Osteoblast (primary cell): ENCODE measurements around the gene CFAP74. TPM values are rescaled to one million over a fixed set of nuclear protein-coding genes. Genes with fewer than 3 reads are reported as not detected.
A peak's percentile ranks its signal among the peaks of the same experiment; 100 is the strongest.

Source experiments
- DNase-seq: peaks from one replicate; pipeline ENCODE4 v3.0.0; 2011; ENCODE audit warnings: low spot score, mixed read lengths; ENCODE audit not compliant: insufficient read length; ENCODE audit errors: missing footprints
- H2AFZ ChIP-seq: 2 replicates; pipeline ENCODE4 v1.6.0; 2011; ENCODE audit warnings: mild to moderate bottlenecking, low read length
- H3K27ac ChIP-seq: 2 replicates; pipeline ENCODE4 v1.5.1; 2011; ENCODE audit warnings: mild to moderate bottlenecking, low read depth, low read length, moderate library complexity
- H3K27me3 ChIP-seq: 2 replicates; pipeline ENCODE4 v1.6.0; 2012; ENCODE audit warnings: mild to moderate bottlenecking, control low read depth, inconsistent platforms, low read length, moderate library complexity; ENCODE audit not compliant: insufficient read depth
- H3K36me3 ChIP-seq: 2 replicates; pipeline ENCODE4 v1.5.1; 2011; ENCODE audit warnings: mild to moderate bottlenecking, low read length, control low read depth, moderate library complexity; ENCODE audit not compliant: insufficient read depth
- H3K4me1 ChIP-seq: 2 replicates; pipeline ENCODE4 v1.5.1; 2011; ENCODE audit warnings: mild to moderate bottlenecking, low read length, control low read depth, moderate library complexity; ENCODE audit not compliant: insufficient read depth
- H3K4me2 ChIP-seq: 2 replicates; pipeline ENCODE4 v1.6.0; 2011; ENCODE audit warnings: mild to moderate bottlenecking, low read length; ENCODE audit not compliant: insufficient read depth
- H3K4me3 ChIP-seq: fragments of 200-600 bp; sonication (generic); 3 replicates; pipeline ENCODE4 v1.5.1; 2012; ENCODE audit warnings: mild to moderate bottlenecking, low read length, inconsistent platforms; ENCODE audit not compliant: insufficient read depth
- H3K79me2 ChIP-seq: 2 replicates; pipeline ENCODE4 v1.6.0; 2012; ENCODE audit warnings: mild to moderate bottlenecking, low read length, control low read depth, inconsistent platforms; ENCODE audit not compliant: insufficient read depth
- H3K9me3 ChIP-seq: 2 replicates; pipeline ENCODE4 v1.5.1; 2011; ENCODE audit warnings: low read depth, low read length, control low read depth
- H4K20me1 ChIP-seq: 2 replicates; pipeline ENCODE4 v1.6.0; 2012; ENCODE audit warnings: mild to moderate bottlenecking, low read length, control low read depth; ENCODE audit not compliant: insufficient read depth
- total RNA-seq: library from RNA; depleted of rRNA; stranded (reverse); fragments of >200 nt; gene quantifications from 2 replicates; pipeline ENCODE4 v1.2.3, GENCODE V29; 2012
- TF ChIP-seq, protein P1 (sequence below): IDR thresholded peaks from 2 replicates; pipeline ENCODE4 v1.5.1; 2011; ENCODE audit warnings: mild to moderate bottlenecking, low read depth, low read length, moderate library complexity; ENCODE audit errors: extremely low read depth

Gene CFAP74
- total RNA-seq, 1 donor: not detected

DNA sequence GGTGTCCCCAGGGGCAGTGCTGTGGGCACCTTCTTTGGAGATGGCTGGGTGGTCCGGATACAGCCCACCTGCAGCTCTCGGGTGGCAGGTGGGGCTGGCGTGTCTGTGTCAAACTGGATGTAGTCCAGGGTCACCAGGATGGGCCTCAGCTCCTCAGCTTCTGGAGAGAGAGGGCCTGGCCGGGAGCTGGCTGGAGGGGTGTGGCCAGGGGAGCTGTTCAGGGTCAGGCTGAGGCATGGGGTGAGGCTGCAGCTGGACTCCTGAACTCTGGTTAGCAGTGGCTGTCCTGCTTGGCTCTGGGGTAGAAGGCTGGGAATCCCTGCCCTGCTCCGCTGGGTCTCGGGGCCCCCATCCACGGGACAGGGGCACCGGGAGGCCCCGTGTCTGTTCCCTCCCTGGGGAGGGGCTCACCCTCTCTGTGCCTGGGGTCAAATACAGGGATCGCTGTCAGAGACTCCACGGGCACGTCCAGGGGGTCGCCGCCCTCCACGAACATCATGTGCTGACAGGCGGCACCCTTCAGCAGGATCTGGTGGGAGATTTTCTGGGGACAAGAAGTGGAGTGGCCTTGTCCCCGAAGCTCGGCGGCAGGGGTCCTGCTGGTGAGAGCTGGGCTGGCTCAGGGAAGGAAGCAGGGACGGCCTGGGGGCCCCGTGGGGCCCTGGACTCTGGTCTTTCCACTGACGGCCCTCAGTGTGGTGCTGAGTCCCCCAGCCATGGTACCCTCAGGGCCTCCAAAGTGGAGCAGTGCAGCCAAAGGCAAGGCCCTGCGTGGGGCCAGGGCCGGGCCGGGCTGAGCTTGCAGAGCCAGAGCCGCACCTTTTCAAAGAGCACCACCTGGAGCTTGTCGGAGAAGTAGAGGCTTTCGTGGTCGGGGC is 80.4 kb downstream of the CFAP74 start:
- Histone ChIP-seq H3K79me2 (no peaks in the 10 kb centered on the region), H3K36me3 (no peaks in the 10 kb centered on the region), H2AFZ (no peak overlapping the region), H3K4me2 (no peak overlapping the region), H4K20me1 (no peaks in the 10 kb centered on the region), H3K27me3 (peaks cover 3% of the 10 kb centered on the region), H3K27ac (no peak overlapping the region), H3K9me3 (no peaks in the 10 kb centered on the region), H3K4me1 (peaks cover 6% of the 10 kb centered on the region), H3K4me3 (no peak overlapping the region)
- TF ChIP-seq, protein P1, sequence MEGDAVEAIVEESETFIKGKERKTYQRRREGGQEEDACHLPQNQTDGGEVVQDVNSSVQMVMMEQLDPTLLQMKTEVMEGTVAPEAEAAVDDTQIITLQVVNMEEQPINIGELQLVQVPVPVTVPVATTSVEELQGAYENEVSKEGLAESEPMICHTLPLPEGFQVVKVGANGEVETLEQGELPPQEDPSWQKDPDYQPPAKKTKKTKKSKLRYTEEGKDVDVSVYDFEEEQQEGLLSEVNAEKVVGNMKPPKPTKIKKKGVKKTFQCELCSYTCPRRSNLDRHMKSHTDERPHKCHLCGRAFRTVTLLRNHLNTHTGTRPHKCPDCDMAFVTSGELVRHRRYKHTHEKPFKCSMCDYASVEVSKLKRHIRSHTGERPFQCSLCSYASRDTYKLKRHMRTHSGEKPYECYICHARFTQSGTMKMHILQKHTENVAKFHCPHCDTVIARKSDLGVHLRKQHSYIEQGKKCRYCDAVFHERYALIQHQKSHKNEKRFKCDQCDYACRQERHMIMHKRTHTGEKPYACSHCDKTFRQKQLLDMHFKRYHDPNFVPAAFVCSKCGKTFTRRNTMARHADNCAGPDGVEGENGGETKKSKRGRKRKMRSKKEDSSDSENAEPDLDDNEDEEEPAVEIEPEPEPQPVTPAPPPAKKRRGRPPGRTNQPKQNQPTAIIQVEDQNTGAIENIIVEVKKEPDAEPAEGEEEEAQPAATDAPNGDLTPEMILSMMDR: no peak
- DNase-seq: peak; percentile 92

DNA sequence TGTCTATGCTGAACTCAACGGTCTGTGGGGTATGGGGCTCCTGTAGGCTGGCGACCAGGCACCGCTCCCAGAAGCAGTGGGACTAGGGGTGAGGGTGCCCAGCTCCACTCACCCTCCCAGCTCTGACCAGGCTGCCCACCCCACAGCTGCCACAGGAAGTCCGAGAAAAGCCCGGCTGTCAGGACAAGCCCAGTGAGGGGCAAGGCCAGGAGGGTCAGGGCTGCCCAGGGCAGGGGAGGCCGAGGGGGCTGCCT is 81.0 kb downstream of the CFAP74 start:
- no peaks in the 10 kb centered on the region for H3K9me3 ChIP-seq
- no peak overlapping the region for H2AFZ ChIP-seq
- no peak for DNase-seq
- no peak overlapping the region for H3K4me2 ChIP-seq
- H3K4me1 ChIP-seq: peaks cover 6% of the 10 kb centered on the region
- H3K4me3 ChIP-seq: no peak overlapping the region
- no peaks in the 10 kb centered on the region for H4K20me1 ChIP-seq
- peaks cover 9% of the 10 kb centered on the region for H3K27me3 ChIP-seq
- no peaks in the 10 kb centered on the region for H3K36me3 ChIP-seq
- H3K27ac ChIP-seq: no peak overlapping the region
- TF ChIP-seq, protein P1: no peak
- H3K79me2 ChIP-seq: no peaks in the 10 kb centered on the region

DNA sequence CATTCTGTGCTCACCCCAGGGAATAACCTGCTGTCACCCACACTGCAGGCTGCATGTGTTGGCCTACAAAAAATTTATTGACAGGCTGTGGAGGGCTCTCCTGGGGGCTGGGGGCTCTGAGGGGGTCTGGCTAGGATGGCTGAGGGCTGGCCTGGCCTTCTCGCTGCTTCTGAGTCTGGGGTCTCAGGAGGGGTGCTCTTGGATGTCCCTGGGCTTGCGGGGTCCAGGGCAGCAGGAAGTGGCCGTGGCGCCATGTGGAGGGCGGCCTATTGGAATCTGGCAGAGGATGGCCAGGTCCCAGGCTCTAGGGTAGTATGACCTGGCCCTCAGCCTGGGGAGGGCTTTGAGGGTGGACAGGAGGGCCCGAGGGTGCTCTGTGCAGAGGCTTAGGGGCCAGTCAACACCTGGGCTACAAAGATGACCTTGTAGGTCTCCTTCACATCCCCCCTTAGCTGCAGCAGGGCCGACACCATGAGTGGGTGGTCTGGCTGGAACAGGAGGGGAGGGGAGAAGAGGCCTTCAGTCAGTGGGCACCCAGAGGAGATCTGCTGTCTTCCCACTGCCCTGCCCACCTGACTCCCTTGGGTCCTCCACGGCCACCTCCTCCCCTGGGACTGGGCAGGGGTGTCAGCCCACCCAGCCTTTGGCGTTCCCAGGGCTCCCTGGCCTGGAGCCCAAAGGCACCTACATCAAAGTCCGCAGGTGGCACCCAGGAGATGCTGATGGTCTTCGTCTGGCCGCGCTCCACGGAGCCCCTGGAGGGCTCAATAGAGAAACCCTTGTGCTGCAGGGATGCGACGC is 81.5 kb downstream of the CFAP74 start:
- Histone ChIP-seq H4K20me1 (no peaks in the 10 kb centered on the region), H3K27me3 (peaks cover 9% of the 10 kb centered on the region), H3K4me1 (peaks cover 6% of the 10 kb centered on the region), H3K36me3 (no peaks in the 10 kb centered on the region), H3K9me3 (no peaks in the 10 kb centered on the region), H3K79me2 (no peaks in the 10 kb centered on the region), H3K4me3 (no peak overlapping the region), H3K4me2 (no peak overlapping the region), H2AFZ (no peak overlapping the region), H3K27ac (no peak overlapping the region)
- peak; percentile 89 for DNase-seq
- TF ChIP-seq, protein P1: no peak

DNA sequence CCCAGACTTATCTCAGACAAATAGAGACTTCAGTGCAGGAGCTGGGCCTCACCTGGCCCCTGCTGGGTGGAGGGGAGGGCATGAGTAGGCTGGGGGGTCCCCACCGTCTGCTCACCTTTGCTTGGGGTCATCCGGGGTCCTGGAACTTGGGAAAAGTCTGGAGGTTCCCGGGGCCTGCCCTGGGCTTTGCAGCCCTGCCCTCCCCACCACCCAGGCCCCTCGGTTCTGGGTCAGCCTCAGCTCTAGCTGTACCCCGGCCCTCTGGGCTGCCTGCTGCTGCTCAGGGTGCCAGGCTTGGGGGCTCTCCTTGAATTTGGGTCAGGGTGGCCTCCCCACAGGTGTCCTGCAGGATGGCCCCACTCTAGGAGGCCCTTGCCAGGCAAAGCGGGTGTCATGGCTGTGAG is 82.1 kb downstream of the CFAP74 start:
- H2AFZ ChIP-seq: no peak overlapping the region
- no peaks in the 10 kb centered on the region for H3K36me3 ChIP-seq
- H4K20me1 ChIP-seq: no peaks in the 10 kb centered on the region
- H3K4me3 ChIP-seq: no peak overlapping the region
- H3K27ac ChIP-seq: no peak overlapping the region
- H3K9me3 ChIP-seq: no peaks in the 10 kb centered on the region
- H3K4me2 ChIP-seq: no peak overlapping the region
- H3K27me3 ChIP-seq: peaks cover 9% of the 10 kb centered on the region
- TF ChIP-seq, protein P1: no peak
- no peaks in the 10 kb centered on the region for H3K79me2 ChIP-seq
- DNase-seq: no peak
- peaks cover 6% of the 10 kb centered on the region for H3K4me1 ChIP-seq
